ENCODE data around the gene NTSR1.

The NTSR1 gene

DNA sequence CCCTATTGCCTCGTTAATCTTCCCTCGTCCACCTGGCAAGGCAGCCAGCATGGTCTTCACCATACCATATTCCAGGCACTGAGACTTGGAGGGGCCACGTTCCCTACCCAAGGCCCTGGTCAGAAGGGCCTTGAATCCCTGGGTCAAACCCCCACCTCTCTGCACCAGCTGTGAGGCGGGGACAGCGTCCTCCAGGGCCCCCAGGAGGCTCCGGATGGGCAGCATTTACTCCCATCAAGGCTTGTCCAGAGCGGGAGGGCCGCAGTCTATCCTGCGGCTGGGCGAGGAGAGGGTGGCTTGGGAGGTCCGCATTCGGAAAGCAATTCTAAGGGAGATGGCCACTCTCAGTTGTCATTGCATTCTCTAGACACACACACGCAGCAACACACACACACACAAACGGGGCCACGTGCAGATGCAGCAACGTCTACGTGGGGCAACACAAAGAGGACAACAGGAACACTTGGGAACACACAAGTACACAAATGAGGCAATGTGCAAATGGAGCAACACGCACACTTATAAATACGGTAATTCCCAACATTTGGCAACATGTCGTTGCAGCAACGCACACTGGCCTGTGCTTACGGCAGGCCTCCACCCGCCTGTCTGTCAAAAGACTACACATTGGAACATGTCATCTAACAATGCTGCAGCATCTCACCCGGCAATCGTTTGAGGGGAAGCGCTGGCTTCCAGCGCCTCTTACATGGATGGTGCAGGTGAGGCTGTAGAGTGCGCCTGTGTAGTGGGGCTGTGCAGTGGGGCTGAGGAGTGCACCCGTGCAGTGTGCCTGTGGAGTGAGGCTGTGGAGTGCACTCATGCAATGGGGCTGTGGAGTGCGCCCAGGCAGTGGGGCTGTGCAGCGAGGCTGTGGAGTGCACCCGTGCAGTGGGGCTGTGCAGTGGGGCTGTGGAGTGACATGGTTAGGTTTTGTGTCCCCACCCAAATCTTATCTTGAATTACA, 12.9 kb upstream of the NTSR1 start:
- no peak for DNase-seq

DNA sequence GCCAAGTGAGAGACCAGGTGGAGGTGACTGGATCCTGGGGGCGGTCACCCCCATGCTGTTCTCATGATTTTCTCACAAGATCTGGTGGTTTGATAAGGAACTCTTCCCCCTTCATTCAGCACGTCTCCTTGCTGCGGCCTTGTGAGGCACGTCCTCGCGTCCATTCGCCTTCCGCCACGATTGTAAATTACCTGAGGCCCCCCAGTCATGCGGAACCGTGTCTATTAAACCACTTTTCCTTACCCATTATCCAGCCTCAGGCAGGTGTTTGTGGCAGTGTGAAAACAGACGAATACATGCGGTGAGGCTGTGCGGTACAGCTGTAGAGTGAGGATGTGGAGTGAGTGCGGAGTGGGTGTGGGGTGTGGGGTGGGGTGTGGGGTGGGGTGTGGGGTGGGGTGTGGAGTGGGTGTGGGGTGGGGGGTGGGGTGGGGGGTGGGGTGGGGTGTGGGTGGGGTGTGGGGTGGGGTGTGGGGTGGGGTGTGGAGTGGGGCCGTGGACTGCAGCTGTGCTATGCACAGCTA, 12.1 kb upstream of the NTSR1 start:
- no peak for DNase-seq

DNA sequence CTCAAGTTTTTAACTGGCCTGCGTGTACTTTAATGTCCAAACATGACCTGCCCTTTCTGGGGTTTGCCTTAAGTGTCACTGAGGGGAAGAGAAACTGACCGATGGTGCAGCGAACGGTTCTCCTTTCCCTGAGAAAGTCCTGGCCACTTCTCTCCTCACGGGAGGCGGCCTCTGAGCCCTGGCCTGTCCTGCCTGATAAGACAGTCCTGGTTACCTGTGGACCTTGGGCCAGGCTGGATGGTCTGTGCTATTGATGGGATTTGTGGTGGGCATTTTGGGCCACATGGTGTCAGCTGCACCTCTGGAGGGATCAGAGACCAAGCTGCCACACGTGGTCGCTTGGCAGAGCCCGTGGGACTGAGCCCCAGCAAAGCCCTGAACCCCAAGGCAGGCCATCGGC, 11.6 kb upstream of the NTSR1 start:
- DNase-seq: no peak

DNA sequence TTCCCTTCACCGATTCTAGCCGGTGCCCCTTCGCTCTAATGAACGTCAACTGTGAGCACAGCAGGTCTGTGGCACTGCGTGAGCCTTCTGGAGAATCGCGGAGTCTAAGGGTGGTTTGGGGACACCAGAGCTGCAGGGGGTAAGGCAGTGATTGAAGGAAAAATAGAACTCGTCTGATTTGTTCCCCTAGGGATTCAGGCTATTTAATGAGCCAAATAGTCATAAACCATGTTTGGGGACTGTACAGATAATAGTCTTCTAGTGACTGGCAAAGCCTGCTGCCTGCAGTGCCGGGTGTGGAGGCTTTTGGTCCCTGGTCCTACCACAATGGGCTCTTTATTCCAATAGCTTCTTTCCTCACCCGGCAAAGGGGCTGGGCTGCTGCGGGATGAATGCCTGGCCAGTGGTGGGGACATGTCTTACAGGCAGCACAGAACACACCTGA, 11.1 kb upstream of the NTSR1 start:
- no peak for DNase-seq

DNA sequence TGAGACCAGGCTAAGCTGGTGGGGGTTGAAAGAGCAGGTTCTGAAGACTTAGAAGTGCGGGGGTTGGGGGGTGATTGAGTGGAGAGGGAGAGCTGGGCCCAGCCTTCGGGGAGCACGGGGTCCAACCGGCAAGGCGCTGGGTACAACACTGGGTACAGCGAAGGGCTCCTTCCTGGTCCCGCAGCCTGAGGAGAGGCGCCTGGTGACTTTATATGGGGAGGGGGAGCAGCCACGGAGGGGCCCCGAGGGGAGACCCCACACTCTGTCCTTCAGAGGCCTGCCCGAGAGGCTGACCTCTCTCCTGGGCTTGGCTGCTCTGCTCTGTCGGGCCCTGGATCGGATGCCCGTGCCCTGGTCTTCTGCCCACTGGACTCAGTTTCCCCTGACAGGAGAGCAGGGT, 10.4 kb upstream of the NTSR1 start:
- DNase-seq: no peak

DNA sequence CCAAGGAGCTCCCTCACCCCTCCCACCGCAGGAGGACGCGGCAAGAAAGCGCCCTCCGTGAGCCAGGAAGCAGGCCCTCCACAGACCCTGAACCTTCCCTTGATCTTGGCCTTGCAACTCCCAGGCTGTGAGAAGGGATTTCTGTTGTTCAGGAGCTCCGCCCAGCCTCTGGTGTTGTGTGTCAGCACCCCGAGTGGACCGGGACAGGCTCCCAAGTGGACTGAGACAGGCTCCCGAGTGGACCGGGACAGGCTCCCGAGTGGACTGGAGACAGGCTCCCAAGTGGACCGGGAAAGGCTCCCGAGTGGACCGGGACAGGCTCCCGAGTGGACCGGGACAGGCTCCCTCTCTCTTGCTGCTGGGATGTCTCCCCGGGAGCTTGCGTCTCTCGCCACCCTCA, 9.3 kb upstream of the NTSR1 start:
- DNase-seq: no peak

DNA sequence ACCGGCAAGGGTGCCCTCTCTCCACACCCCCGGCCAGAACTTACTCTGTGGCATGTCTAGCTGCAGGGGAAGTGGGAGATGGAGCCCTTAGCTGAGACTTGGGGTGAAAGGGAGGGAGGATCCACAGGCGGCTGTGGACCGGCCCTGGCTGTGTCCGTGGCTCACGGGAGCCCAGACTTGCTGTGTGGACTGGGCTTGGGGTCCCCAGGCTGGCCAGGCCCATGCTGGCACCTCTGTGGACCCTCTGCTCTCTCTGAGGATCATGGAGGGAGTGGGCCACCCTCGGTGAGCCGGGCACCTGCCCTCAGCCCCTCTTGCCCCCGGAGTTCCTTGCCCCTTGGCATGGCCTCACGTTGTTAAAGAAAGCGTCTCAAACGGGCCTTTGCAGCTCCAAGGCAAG, 8.9 kb upstream of the NTSR1 start:
- no peak for DNase-seq

DNA sequence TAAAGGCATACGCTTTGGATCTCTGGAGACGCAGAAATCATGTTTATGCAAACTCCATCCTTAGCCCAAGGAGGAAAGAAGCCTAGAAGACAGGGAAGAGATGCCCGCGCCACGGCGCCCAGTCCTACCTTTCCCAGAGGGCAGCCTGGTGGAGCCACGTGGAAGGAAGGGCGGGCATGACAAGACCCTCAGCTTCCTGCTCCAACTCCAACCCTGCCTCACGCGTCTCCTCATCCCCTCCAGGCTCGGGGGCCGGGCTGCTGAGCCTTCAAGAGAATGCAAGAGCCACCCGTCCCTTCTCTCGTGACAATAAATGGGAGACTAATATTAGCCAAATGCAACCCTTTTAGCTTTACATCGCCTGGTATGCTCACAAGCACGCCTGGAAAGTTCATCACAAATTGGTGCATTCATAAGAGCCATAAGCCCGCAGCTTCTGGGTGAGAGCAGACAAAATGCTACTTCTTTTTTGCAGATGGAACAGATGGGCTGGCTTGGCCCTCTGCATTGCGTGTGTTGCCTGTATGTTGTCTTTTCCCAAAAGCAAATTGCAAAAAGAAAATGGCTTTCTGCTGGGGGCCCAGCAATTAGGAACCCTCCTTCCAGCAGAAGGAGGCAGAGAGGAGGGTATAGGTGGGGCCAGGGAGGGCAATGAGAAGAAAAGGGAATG, 8.2 kb upstream of the NTSR1 start:
- DNase-seq: no peak

DNA sequence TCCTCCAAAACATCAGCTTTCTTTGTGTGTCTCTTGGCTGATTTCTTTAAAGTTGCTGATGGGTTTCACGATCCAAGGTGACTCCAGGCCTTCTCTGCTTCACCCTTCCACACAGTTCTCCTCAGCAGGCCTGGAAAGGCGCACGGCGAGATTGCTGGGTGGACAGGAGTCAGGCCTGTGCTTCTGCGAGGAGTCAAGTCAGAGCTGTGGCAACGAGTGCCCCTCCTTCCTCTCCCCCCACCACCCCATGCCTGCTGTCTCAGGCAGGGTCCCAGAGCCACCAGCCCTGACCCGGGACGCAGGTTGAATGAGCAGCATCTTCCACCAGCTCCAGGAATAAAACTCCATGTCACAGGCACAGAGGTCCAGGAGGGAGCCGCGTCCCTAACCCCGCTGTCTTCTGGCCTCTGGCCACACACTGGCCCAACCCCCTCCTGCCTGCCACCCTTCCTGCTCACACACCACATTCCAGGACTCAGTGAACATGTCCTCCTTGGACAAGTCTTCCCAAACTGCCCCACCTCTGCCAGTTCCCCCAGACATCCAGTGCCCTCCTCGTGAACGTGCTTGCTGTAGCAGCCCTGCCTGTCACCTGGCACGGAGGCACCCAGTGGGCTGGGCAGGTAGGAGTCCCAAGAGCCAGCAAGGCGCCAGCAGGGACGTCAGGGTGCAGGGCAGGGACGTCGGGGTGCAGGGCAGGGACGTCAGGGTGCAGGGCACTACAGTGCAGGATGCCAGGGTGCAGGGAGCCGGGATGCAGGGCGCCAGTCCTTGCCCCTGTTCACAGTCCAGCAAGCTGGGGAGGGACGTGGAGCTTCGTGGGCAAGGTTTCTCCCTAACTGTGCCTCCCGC, 7.2 kb upstream of the NTSR1 start:
- DNase-seq: no peak

DNA sequence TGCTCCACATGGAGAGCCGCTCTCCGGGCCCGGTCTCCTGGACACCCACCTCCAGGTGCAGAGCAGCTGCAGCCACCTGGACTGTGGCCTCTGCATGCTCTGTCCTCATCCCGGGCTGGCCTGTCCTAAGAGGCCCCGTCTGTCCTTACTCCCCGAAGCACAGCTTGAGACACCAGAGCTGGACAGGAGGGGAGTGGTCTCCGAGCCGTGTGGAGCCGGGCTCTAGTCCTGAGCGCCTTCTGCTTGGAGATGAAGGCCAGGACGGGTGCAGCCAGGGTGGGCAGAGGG, 6.7 kb upstream of the NTSR1 start:
- no peak for DNase-seq

DNA sequence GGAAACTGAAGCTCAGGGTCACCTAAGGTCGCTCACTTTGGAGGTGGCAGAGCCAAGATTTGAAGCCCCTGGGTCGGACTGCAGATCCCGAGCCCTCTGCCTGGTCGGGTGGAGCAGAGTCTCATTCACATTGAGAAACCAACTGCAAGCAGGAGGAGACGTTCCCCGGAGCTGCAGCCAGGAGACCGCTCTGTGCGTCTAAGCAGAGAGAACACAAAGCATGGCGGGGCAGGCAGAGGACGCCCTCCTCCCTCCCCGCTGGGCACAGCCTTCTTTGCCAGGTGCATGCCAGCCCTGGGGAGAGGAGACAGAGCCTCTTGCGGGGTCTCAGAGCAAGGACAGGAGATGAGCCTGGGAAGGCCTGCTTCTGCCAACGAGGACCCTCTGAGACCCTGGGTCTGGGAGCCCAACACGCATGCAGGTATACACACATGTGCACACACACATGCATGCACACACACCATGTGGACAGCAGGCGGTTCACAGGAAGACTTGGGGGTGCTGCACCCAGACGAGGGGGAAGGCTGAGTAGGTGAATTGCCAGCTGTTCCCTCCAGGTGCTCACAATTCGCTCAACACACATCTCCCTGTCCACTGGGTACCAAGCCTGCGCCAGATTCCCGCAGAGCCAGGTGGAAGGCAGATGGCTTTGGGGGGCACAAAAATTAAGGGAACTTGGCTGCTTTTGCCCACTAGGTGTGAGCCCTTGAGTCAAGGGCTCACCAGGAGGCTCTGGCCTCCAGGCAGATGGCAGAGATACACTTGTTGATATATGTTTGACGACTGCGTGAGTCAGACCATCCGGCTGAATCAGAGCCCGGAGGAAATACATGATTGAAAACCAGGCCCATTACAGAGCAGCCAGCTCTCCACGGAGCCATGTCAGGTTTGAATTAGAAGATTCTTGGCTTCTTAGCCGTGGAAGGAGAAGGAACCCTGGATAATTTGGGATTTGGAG, 5.5 kb upstream of the NTSR1 start:
- DNase-seq: peak in 1 of 2 donors; percentile 29

DNA sequence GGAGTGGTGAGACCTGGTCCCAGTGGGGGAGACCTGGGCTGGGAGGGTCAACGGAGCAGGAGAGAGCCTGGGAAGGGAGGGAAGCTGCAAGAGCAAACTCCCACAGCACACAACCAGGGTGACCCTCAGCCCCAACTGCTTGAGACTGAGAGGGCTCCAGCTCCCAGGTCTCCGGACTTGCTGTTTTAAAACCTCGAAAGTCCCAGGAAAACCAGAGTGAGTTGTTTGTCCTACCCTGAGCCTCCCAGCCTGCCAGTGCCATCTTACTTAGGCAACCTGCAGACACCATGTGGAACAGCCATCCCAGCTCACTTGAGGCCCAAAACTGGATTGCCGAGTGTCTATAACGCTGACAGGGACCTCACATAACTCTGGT, 4.8 kb upstream of the NTSR1 start:
- no peak for DNase-seq

DNA sequence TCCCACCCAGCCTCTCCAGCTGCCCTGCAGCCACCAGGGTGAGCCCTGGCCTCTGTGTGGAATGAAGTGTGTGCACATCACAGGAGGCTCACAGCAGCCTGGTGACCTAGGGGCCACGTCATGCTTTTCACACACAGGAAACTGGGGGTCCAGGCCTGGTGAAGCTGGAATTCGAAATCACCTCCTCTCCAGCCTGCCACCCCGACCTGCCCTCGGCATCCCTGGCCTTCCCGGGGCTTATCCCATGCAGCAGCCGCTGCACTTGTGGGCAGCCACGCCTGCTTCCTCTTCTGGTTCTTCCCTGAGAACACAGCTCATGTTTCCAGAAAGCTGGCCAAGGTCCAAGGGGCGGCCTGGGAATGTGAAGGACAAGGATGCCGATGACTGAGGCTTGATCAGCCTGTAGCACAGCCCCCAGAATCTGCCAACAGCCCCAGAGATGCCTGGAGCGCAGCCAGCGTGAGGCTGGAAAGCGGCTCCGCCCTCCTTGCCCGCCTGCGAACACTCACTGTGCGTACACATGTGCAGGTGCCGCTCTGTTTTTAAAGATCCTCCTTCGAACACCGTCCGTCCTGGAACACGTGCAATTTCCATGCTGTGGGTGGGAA, 4.2 kb upstream of the NTSR1 start:
- no peak for DNase-seq

DNA sequence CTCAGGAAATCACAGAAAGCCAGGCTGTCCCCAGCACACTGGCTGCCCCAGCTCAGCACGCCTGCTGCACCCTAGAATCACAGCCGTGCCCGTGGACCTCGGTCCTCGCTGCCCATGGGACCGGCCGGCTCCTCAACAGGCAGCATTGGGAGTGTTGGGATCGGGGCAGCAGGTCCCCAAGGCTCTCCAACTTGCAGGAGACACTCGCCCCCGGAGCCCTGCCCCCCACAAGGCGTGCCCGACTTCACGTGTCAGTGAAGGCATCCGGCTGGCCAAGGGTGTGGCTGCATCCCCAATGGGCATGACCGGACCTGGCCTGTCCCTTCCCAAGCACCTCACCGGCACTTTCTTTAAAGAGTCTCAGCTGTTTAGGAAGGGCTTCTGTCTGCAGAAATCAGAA, 3.0 kb upstream of the NTSR1 start:
- DNase-seq: no peak

DNA sequence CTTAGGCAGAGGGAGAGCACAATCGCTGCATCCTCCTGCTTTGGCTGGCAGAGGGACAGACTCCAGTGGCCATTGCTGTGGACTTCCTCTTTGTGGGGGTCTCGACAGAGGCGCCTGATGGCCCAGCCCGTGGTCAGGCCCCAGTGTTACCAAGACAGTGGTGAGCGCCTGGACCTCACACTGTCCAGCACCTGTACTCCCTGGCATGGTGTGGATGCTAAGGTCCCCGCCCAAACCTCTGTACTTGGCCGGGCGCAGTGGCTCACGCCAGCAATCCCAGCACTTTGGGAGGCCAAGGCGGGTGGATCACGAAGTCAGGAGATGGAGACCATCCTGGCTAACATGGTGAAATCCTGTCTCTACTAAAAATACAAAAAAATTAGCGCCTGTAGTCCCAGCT, 2.3 kb upstream of the NTSR1 start:
- DNase-seq: no peak

DNA sequence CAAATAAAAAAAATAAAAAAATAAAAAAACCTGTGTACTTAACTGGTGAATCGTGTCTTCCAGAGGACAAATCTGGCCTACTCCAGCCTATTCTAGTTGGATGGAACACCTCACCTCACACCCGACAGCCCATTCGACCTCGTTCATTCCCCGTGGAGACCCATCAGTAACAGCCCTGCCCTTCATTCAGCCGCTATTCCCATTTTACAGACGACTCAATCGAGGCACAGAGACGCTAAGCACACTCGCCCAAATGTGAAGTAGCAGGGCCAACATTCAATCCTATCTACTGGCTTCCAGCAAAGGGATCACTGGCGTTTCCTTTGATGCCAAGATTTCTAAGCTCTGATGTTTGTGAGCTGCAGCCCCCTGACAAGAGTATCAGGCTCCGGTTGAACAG, 1.8 kb upstream of the NTSR1 start:
- no peak for DNase-seq

DNA sequence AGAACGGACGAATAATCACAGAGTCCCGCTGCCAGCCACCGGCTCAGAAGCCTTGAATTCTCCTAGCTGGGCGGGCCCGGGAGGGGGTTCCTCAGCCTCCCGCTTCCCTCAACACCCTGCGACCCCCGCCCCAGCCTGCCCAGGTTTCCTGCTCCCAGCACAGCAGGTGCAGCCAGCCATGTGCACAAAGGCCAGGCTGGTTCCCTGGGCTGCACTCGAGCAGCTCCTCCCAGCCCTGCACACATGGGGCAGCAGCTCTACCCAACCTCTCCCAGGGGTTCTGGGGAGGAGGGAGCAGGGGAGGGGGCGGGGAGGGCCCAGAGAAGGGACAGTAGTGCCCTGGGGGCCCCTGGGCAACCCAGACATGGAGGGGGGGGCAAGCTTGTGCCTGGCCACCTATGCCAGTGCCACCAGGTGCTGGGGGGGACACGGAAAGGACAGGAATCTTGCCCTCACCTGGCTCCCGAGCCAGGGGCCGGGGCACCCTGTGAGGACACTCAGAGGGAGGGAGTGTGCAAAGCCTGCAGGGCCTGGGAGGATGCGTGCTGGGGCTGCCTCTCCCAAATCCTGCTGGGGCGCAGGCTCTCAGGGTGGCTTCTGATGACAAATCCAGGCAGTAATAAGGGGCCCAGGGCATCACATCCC, 1.2 kb upstream of the NTSR1 start:
- DNase-seq: no peak

DNA sequence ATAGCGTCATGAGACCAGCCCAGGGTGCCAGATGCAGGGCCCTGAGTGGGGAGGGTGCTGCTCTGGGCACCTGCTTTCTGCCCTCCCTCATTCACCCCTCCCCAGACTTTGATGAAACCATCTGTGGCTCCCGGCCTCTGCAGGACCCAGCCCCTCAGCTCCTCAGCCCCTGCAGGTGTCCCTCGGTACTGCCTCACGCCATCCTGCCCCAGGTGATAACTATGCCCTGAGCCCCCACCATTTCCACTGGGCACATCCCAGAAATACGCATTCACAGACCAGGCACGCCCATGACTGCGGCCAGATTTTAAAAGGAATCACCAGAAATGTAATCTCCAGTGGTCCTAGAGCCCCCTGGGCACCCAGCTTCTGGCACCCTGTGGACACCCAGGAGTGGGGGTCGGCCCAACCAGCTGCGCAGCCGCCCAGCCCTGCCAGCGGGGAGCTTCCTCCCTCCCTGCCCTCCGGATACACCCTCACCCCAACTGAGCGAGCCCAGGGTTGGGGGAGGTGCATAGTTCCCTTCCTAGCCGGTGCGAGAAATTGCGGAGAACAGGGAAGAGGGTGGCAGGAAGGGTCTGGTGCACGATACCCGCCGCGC, 615 bp upstream of the NTSR1 start:
- DNase-seq: no peak

DNA sequence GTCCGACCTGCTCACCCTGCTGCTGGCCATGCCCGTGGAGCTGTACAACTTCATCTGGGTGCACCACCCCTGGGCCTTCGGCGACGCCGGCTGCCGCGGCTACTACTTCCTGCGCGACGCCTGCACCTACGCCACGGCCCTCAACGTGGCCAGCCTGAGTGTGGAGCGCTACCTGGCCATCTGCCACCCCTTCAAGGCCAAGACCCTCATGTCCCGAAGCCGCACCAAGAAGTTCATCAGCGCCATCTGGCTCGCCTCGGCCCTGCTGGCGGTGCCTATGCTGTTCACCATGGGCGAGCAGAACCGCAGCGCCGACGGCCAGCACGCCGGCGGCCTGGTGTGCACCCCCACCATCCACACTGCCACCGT, 885 bp downstream of the NTSR1 start:
- DNase-seq: no peak

DNA sequence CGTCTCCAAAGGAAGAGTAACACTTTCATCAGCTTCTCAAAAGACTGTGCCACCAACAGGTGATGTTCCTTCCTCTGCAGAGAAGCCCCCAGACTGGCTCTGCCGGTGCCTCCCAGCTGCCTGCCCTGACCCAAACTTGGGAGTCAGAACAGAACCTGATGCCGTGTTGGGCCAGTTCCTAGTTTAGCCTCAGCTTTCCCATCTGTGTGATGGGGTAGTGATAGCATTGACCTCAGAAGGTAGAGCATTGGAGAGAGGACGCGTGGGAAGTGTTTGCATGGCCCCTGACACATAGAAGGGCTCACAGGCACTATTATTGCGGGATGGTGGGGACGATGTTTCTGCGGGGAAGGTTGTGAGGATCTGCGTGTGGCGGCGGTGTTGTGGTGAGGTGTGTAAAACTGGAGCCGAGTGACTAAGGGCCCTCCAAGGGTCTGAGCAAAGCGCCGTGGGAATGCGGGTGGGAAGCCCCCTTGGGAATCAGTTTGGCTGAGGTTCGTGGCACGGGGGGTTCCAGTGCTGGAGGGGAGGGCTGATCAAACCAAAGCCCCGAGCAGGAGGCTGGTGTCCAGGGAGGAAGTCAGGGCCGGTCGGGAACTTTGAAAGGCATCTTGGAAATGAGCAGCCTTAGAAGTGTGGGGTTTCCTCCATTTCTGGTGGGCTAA, 1.7 kb downstream of the NTSR1 start:
- no peak for DNase-seq
